Measurements from ENCODE around the gene PIK3CD. TPM values are rescaled to one million over a fixed set of nuclear protein-coding genes. Genes with fewer than 3 reads are reported as not detected.

PIK3CD gene
- total RNA-seq, 1 donor from 2014 or later = 4.7 TPM

- Mint-ChIP-seq H3K9me3 (no peaks in the 10 kb centered on the region), H3K27me3 (ENCODE audit: low read depth) (no peaks in the 10 kb centered on the region), H3K4me1 (no peaks in the 10 kb centered on the region), H3K27ac (no peak overlapping the region), H3K36me3 (peaks cover 15% of the 10 kb centered on the region), H3K4me3 (no peak overlapping the region)
- no peak for TF ChIP-seq CTCF (IDR thresholded peaks at IDR 0.05; ENCODE audit: unreplicated experiment)
- no peak for DNase-seq (ENCODE audit: low spot score in 2 of 2, unreplicated experiment in 2 of 2)
These were observed 123.5 kb downstream of the PIK3CD start for GRCh38 chr1:9774712-9775679.

- H3K4me1 Mint-ChIP-seq = no peaks in the 10 kb centered on the region
- TF ChIP-seq CTCF (IDR thresholded peaks at IDR 0.05; ENCODE audit: unreplicated experiment) = no peak
- H3K27me3 Mint-ChIP-seq (ENCODE audit: low read depth) = no peaks in the 10 kb centered on the region
- no peak overlapping the region for H3K4me3 Mint-ChIP-seq
- peaks cover 15% of the 10 kb centered on the region for H3K36me3 Mint-ChIP-seq
- no peak overlapping the region for H3K27ac Mint-ChIP-seq
- no peak for DNase-seq (ENCODE audit: low spot score in 2 of 2, unreplicated experiment in 2 of 2)
- no peaks in the 10 kb centered on the region for H3K9me3 Mint-ChIP-seq
These were observed 125.2 kb downstream of the PIK3CD start for GRCh38 chr1:9776685-9777084.

Other genes with a start within 250 kb of the PIK3CD start
- gene SLC25A33, start 112.3 kb upstream of the PIK3CD start, total RNA-seq = 4.7 to 5.2 TPM (median 5.1 TPM) in 3 replicates
- 28.8 to 31.8 TPM (median 29.5 TPM) in 3 replicates for gene TMEM201, start 62.8 kb upstream of the PIK3CD start, total RNA-seq
- gene CLSTN1, start 172.2 kb downstream of the PIK3CD start, total RNA-seq = 125 to 127 TPM (median 127 TPM) in 3 replicates

All from mesothelial cell of epicardium (in vitro differentiated cells).